Measurements from ENCODE around the gene ATXN2.

ATXN2 gene

GRCh38 chr12:111443086-111443485, 156.0 kb downstream of the ATXN2 start:
- no peak for ATAC-seq
- no peak for TF ChIP-seq CREB5 (CRISPR knock-in tag; IDR thresholded peaks at IDR 0.05; ENCODE audit: low read depth)

GRCh38 chr12:111442301-111443045, 156.6 kb downstream of the ATXN2 start:
- no peak for TF ChIP-seq CREB5 (CRISPR knock-in tag; IDR thresholded peaks at IDR 0.05; ENCODE audit: low read depth)
- no peak for ATAC-seq

- TF ChIP-seq BACH2 (CRISPR knock-in tag; IDR thresholded peaks at IDR 0.05; ENCODE audit: borderline replicate concordance) (no peak), ZFP30 (CRISPR knock-in tag; IDR thresholded peaks at IDR 0.05) (no peak), CSRNP3 (CRISPR knock-in tag; IDR thresholded peaks at IDR 0.05) (no peak), TSHZ2 (CRISPR knock-in tag; IDR thresholded peaks at IDR 0.05) (no peak), PPARA (CRISPR knock-in tag; IDR thresholded peaks at IDR 0.05; ENCODE audit: borderline replicate concordance) (no peak), ZNF8 (CRISPR knock-in tag; IDR thresholded peaks at IDR 0.05) (no peak), PATZ1 (CRISPR knock-in tag; IDR thresholded peaks at IDR 0.05; ENCODE audit: borderline replicate concordance) (no peak), GLIS3 (CRISPR knock-in tag; IDR thresholded peaks at IDR 0.05) (no peak), RARB (CRISPR knock-in tag; IDR thresholded peaks at IDR 0.05) (no peak), OSR1 (CRISPR knock-in tag; IDR thresholded peaks at IDR 0.05) (no peak), SNAI2 (CRISPR knock-in tag; IDR thresholded peaks at IDR 0.05) (no peak), ZC3H10 (CRISPR knock-in tag; IDR thresholded peaks at IDR 0.05) (no peak)
Observed at GRCh38 chr12:111441107-111441928, 157.8 kb downstream of the ATXN2 start.

GRCh38 chr12:111440631-111441030, 158.5 kb downstream of the ATXN2 start:
- no peak for ATAC-seq
- TF ChIP-seq BACH2 (CRISPR knock-in tag; IDR thresholded peaks at IDR 0.05; ENCODE audit: borderline replicate concordance) (no peak), ISL1 (CRISPR knock-in tag; IDR thresholded peaks at IDR 0.05) (no peak), RARB (CRISPR knock-in tag; IDR thresholded peaks at IDR 0.05) (no peak), CSRNP3 (CRISPR knock-in tag; IDR thresholded peaks at IDR 0.05) (no peak), ZC3H10 (CRISPR knock-in tag; IDR thresholded peaks at IDR 0.05) (no peak), OSR1 (CRISPR knock-in tag; IDR thresholded peaks at IDR 0.05) (no peak), ZFP30 (CRISPR knock-in tag; IDR thresholded peaks at IDR 0.05) (no peak), ZFP3 (CRISPR knock-in tag; IDR thresholded peaks at IDR 0.05) (no peak), TOX (CRISPR knock-in tag; IDR thresholded peaks at IDR 0.05; ENCODE audit: borderline replicate concordance) (no peak), POU6F1 (CRISPR knock-in tag; IDR thresholded peaks at IDR 0.05; ENCODE audit: borderline replicate concordance, low read depth) (no peak)

More at GRCh38 chr12:111441107-111441928, 157.8 kb downstream of the ATXN2 start:
- ATAC-seq, result no peak
